ENCODE data around the gene ADGRG7. TPM values are rescaled to one million over a fixed set of nuclear protein-coding genes. Genes with fewer than 3 reads are reported as not detected.
A peak's percentile ranks its signal among the peaks of the same experiment; 100 is the strongest.

Gene ADGRG7
- total RNA-seq, 1 donor from 2014 or later: not detected

- ATAC-seq (no peak), DNase-seq (ENCODE audit: low spot score) (no peak)
- intact Hi-C loops (cut with DNase I): no loop called here
These were observed 18.6 kb upstream of the ADGRG7 start for GRCh38 chr3:100590840-100591147.

GRCh38 chr3:100591411-100591810 is 18.0 kb upstream of the ADGRG7 start:
- DNase-seq (ENCODE audit: low spot score) (no peak), ATAC-seq (no peak)
- intact Hi-C loops (cut with DNase I): no loop called here

- ATAC-seq (no peak), DNase-seq (ENCODE audit: low spot score) (no peak)
- intact Hi-C loops (cut with DNase I): no loop called here
These were observed 9.0 kb upstream of the ADGRG7 start for GRCh38 chr3:100600181-100601042.

GRCh38 chr3:100602506-100603444 is 6.6 kb upstream of the ADGRG7 start:
- DNase-seq (ENCODE audit: low spot score): no peak
- intact Hi-C loops (cut with DNase I): no loop called here
- ATAC-seq: peak; percentile 74

- peak; percentile 55 for ATAC-seq
These were observed 5.9 kb upstream of the ADGRG7 start for GRCh38 chr3:100603469-100603868.

GRCh38 chr3:100605358-100605757 is 4.0 kb upstream of the ADGRG7 start:
- intact Hi-C loops (cut with DNase I): no loop called here
- ATAC-seq (no peak), DNase-seq (ENCODE audit: low spot score) (no peak)

More at GRCh38 chr3:100603469-100603868, 5.9 kb upstream of the ADGRG7 start:
- intact Hi-C loops (cut with DNase I): no loop called here
- no peak for DNase-seq (ENCODE audit: low spot score)

GRCh38 chr3:100606894-100607512 is 2.4 kb upstream of the ADGRG7 start:
- DNase-seq (ENCODE audit: low spot score) (no peak), ATAC-seq (no peak)
- intact Hi-C loops (cut with DNase I): no loop called here

- DNase-seq (ENCODE audit: low spot score): no peak
- ATAC-seq: no peak
- intact Hi-C loops (cut with DNase I): no loop called here
These were observed 562 bp downstream of the ADGRG7 start for GRCh38 chr3:100609963-100610362.

- DNase-seq (ENCODE audit: low spot score) (no peak), ATAC-seq (no peak)
- intact Hi-C loops (cut with DNase I): no loop called here
These were observed 1.8 kb downstream of the ADGRG7 start for GRCh38 chr3:100611221-100611620.

GRCh38 chr3:100613721-100614390 is 4.5 kb downstream of the ADGRG7 start:
- DNase-seq (ENCODE audit: low spot score): no peak
- intact Hi-C loops (cut with DNase I): no loop called here
- ATAC-seq: no peak

GRCh38 chr3:100614941-100615340 is 5.5 kb downstream of the ADGRG7 start:
- DNase-seq (ENCODE audit: low spot score) (no peak), ATAC-seq (no peak)
- intact Hi-C loops (cut with DNase I): no loop called here

- ATAC-seq (no peak), DNase-seq (ENCODE audit: low spot score) (no peak)
- intact Hi-C loops (cut with DNase I): no loop called here
These were observed 6.3 kb downstream of the ADGRG7 start for GRCh38 chr3:100615684-100616083.

- DNase-seq (ENCODE audit: low spot score): no peak
- intact Hi-C loops (cut with DNase I): no loop called here
These were observed 11.8 kb downstream of the ADGRG7 start for GRCh38 chr3:100621251-100621650.

GRCh38 chr3:100627491-100627890 is 18.1 kb downstream of the ADGRG7 start:
- intact Hi-C loops (cut with DNase I): no loop called here
- ATAC-seq: no peak
- no peak for DNase-seq (ENCODE audit: low spot score)

More at GRCh38 chr3:100621251-100621650, 11.8 kb downstream of the ADGRG7 start:
- no peak for ATAC-seq

- no peak for DNase-seq (ENCODE audit: low spot score)
- ATAC-seq: no peak
- intact Hi-C loops (cut with DNase I): no loop called here
These were observed 20.2 kb downstream of the ADGRG7 start for GRCh38 chr3:100629421-100630127.

GRCh38 chr3:100630664-100631063 is 21.3 kb downstream of the ADGRG7 start:
- intact Hi-C loops (cut with DNase I): no loop called here
- no peak for ATAC-seq

GRCh38 chr3:100631236-100631635 is 21.8 kb downstream of the ADGRG7 start:
- intact Hi-C loops (cut with DNase I): no loop called here
- ATAC-seq: no peak
- no peak for DNase-seq (ENCODE audit: low spot score)

More at GRCh38 chr3:100630664-100631063, 21.3 kb downstream of the ADGRG7 start:
- no peak for DNase-seq (ENCODE audit: low spot score)

GRCh38 chr3:100634493-100635272 is 25.3 kb downstream of the ADGRG7 start:
- intact Hi-C loops (cut with DNase I): no loop called here
- no peak for DNase-seq (ENCODE audit: low spot score)
- no peak for ATAC-seq
